Measurements from ENCODE around the gene ZNF132. TPM values are rescaled to one million over a fixed set of nuclear protein-coding genes. Genes with fewer than 3 reads are reported as not detected.

The ZNF132 gene
- total RNA-seq, 4 donors from 2014 or later = 3.6 to 6.6 (median 5.2) TPM

- TF ChIP-seq, protein P1, sequence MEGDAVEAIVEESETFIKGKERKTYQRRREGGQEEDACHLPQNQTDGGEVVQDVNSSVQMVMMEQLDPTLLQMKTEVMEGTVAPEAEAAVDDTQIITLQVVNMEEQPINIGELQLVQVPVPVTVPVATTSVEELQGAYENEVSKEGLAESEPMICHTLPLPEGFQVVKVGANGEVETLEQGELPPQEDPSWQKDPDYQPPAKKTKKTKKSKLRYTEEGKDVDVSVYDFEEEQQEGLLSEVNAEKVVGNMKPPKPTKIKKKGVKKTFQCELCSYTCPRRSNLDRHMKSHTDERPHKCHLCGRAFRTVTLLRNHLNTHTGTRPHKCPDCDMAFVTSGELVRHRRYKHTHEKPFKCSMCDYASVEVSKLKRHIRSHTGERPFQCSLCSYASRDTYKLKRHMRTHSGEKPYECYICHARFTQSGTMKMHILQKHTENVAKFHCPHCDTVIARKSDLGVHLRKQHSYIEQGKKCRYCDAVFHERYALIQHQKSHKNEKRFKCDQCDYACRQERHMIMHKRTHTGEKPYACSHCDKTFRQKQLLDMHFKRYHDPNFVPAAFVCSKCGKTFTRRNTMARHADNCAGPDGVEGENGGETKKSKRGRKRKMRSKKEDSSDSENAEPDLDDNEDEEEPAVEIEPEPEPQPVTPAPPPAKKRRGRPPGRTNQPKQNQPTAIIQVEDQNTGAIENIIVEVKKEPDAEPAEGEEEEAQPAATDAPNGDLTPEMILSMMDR (IDR thresholded peaks at IDR 0.05; ENCODE audit: low read depth) = no peak
These were observed 33.8 kb upstream of the ZNF132 start for GRCh38 chr19:58473775-58474174.

DNA sequence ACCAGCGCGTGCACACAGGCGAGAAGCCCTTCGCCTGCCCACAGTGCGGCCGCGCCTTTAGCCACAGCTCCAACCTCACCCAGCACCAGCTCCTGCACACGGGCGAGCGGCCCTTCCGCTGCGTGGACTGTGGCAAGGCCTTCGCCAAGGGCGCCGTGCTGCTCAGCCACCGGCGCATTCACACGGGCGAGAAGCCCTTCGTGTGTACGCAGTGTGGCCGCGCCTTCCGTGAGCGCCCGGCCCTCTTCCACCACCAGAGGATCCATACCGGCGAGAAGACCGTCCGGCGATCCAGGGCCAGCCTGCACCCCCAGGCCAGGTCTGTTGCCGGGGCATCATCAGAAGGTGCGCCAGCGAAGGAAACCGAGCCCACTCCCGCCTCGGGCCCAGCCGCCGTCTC is 31.8 kb upstream of the ZNF132 start:
- TF ChIP-seq, protein P1 (IDR thresholded peaks at IDR 0.05; ENCODE audit: low read depth) = no peak

GRCh38 chr19:58469241-58470013 is 29.5 kb upstream of the ZNF132 start:
- TF ChIP-seq, protein P1 (IDR thresholded peaks at IDR 0.05; ENCODE audit: low read depth) = no peak

DNA sequence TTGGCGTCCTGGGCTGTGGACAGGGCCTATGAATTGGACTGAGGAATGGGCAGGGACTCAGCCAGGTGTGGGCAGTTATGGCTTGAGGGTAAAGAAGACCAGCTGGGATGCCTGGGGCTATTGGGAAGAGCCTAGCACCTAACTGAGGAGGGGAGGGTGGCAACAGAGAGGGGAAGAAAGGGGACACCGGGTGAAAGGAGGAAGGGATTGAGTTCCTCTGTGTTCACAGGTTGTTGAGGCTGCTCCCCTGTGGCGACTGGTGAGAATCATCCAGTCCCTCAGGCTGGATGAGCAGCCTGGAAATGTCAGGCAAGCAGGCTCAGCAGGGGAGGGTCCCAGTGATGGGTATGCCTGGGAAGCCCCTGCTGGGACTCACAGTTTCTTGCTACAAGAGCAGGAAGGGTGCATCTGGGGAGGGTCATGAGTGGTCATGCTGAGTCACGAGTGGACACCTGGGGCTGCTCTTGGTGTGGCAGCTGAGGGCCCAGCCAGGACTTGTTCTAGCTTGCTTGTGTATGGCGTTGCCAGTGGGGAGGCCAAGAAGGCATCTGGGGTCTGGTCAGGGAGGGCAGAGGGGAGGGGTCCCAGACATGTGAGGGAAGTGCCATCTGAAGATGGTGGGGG is 28.4 kb upstream of the ZNF132 start:
- TF ChIP-seq, protein P1 (IDR thresholded peaks at IDR 0.05; ENCODE audit: low read depth) = no peak

DNA sequence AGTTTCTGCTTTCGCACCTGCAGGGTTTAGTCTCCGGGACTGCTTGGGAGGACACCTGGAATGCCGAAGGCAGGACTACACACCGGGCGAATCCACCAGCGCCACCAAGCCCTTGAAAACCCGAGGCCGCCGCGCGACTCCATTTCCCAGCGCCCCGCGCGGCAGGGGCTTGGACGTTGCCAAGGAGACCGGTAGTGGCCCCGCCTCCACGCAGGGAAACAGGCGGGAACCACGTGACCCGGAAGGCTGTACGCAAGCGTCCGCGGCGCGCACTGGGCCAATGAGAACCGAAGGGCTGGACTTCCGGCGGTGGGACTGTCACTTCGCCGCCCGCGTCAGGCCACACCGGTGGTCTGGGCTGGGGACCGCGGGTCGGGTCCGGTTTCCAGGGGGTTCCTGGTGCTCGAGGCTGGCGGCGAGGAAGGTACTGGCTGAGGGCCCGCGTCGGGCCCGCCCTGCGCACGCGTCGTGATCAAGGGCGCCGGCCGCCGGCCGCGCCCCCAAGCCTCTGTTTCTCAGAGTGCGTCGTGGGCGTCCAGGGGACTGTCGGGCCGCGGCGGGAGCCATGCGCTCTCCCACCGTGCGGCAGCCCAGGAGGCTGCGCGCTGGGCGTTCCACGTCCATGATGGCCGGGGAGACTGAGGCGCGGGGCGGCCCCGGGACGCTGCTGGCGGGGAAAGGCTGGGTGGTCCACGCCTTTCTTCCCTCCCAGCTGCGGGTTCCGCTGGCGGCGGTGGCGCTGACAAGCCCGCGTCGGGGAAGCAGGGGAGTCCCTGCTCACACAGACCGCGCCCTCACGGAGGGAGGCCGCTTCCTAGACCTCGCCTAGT is 27.0 kb upstream of the ZNF132 start, which contains the start of gene ZNF324:
ZNF324 (plus strand) TSS at position 321 of the 830 bp plus-strand sequence. CDS start 2,106 bp downstream, outside the sequence.
- TF ChIP-seq, protein P1 (IDR thresholded peaks at IDR 0.05; ENCODE audit: low read depth) = no peak

DNA sequence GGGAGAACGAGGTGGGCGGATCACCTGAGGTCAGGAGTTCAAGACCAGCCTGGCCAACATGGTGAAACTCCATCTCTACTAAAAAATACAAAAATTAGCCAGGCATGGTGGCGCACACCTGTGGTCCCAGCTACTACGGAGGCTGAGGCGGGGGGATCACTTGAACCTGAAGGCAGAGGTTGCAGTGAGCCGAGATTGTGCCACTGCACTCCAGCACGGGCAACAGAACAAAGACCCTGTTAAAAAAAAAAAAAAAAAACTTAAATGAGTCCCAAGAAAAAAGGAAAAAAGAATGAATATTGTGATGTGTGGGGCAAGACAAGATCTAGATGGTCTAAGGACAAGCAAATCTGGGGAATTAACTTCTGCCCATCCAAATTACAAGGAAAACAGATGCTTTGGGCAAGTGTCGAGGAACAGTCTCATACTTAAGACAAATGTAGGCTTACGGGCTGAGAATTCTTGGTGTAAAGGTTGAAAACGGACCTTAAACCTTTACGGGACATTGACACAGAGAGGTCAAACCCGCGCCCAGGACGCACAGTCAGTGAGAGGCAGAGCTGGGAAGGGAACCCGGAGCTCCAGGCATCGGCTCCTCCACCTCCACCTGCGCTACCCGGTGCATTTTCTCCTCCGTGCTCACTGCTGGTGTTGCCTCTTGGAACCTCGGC is 26.3 kb upstream of the ZNF132 start:
- TF ChIP-seq, protein P1 (IDR thresholded peaks at IDR 0.05; ENCODE audit: low read depth) = no peak
